MM.1S (cell line): ENCODE results near the gene CHPT1.

Experiments
- CTCF ChIP-seq: fragments of 300-600 bp; sonication (generic); IDR thresholded peaks from 2 replicates; pipeline ENCODE4 v1.5.1; 2016; ENCODE audit warnings: antibody characterized with exemption, low read length, mixed read lengths
- EZH2 ChIP-seq: fragments of 300-600 bp; sonication (generic); optimal IDR thresholded peaks from 2 replicates; pipeline ENCODE3; 2017; ENCODE audit warnings: low read depth, mild to moderate bottlenecking, antibody characterized with exemption, low read length, mixed read lengths
- EZH2phosphoT487 ChIP-seq: fragments of 300-600 bp; sonication (generic); IDR thresholded peaks from 2 replicates; pipeline ENCODE4 v1.6.1; 2018; ENCODE audit warnings: antibody characterized with exemption, low read length

GRCh38 chr12:101697930-101698799, 725 bp downstream of the CHPT1 start:
- no peak for TF ChIP-seq CTCF
- no peak for TF ChIP-seq EZH2phosphoT487
- no peak for TF ChIP-seq EZH2
